Measurements from ENCODE around the gene GPALPP1.
A peak's percentile ranks its signal among the peaks of the same experiment; 100 is the strongest.
"Not testable (repeated sequence)": the region's sequence is repeated elsewhere in the genome, so short reads cannot be mapped to it uniquely, and the experiment has no call there.

GPALPP1 gene

DNA sequence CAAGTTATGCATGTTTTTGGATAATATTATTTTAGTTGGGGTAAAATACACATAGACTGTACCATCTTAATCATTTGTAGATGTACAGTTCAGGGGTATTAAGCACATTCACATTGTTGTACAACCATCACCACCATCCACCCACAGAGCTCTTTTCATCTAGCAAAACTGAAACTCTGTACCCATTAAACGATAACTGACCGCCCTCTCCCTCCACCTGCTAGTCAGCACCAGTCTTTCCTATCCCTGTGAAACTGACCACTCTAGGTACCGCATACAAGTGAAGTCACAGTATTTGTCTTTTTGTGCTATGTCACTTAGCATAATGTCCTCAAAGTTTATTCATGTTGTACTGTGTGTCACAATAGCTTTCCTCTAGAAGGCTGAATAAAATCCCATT lies 70.7 kb downstream of the GPALPP1 start:
- Histone ChIP-seq H3K36me3 (ENCODE audit: insufficient read depth, low read length) (no peaks in the 10 kb centered on the region), H3K79me2 (ENCODE audit: control insufficient read depth, insufficient read depth, low read length, unreplicated experiment) (no peaks in the 10 kb centered on the region), H3K4me1 (ENCODE audit: control insufficient read depth, insufficient read depth, low read length, unreplicated experiment) (peaks cover 14% of the 10 kb centered on the region), H3K4me3 (ENCODE audit: low read depth, low read length) (no peak overlapping the region), H3K27ac (ENCODE audit: low read depth, low read length) (no peak overlapping the region), H3K27me3 (ENCODE audit: insufficient read depth, low read length) (no peaks in the 10 kb centered on the region), H2AFZ (ENCODE audit: low read length, unreplicated experiment) (no peak overlapping the region)

DNA sequence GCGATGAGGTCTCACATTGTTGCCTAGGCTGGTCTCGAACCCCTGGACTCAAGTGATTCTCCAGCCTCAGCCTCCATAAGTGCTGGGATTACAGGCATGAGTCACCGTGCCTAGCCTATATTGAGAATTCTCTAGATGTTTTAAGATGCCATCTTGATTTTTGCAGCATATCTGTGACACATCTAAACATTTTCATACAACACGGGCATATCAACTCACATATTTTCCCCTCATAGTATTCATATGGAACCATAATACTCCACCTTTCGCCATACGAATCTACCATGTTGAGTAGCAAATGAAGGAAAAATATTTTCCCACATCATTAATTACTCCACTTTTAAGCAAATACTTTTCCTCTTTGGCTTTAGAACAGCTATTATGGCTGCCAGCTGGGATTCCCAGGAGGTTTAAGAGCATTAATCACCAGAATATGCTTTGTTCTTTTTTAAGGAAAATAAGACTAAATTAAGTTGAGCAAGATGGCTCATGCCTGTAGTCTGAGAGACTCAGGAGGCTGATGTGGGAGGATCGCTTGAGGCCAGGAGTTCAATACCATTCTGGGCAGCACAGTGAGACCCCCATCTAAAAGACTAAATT lies 74.0 kb downstream of the GPALPP1 start:
- Histone ChIP-seq H3K4me3 (ENCODE audit: low read depth, low read length) (no peak overlapping the region), H3K27ac (ENCODE audit: low read depth, low read length) (0 out of 2 replicates have a peak overlapping the region, but pooled peaks have one; percentile 19)

DNA sequence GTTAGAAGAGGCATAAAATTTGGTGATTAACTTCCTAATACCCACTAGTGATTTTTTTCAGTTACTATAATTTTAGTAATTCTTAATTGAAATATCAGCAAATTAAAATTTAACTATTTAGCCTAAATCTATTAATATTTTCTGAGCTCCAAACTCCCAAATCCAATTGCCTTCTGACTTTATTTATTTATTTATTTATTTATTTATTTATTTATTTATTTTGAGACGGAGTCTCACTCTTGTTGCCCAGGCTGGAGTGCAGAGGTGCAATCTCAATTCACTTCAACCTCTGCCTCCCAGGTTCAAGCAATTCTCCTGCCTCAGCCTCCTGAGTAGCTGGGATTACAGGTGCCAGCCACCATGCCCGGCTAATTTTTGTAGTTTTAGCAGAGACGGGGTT lies 74.6 kb downstream of the GPALPP1 start:
- not testable (repeated sequence) for H3K4me3 ChIP-seq (ENCODE audit: low read depth, low read length); H3K27ac ChIP-seq (ENCODE audit: low read depth, low read length); H3K27me3 ChIP-seq (ENCODE audit: insufficient read depth, low read length); H3K4me1 ChIP-seq (ENCODE audit: control insufficient read depth, insufficient read depth, low read length, unreplicated experiment); H3K36me3 ChIP-seq (ENCODE audit: insufficient read depth, low read length); H2AFZ ChIP-seq (ENCODE audit: low read length, unreplicated experiment); H3K79me2 ChIP-seq (ENCODE audit: control insufficient read depth, insufficient read depth, low read length, unreplicated experiment)

More for the DNA sequence above, 74.0 kb downstream of the GPALPP1 start:
- Histone ChIP-seq H3K36me3 (ENCODE audit: insufficient read depth, low read length) (no peaks in the 10 kb centered on the region), H3K79me2 (ENCODE audit: control insufficient read depth, insufficient read depth, low read length, unreplicated experiment) (no peaks in the 10 kb centered on the region), H3K4me1 (ENCODE audit: control insufficient read depth, insufficient read depth, low read length, unreplicated experiment) (no peaks in the 10 kb centered on the region), H3K27me3 (ENCODE audit: insufficient read depth, low read length) (no peaks in the 10 kb centered on the region), H2AFZ (ENCODE audit: low read length, unreplicated experiment) (peak overlapping the region; percentile 22)

- no peak overlapping the region for H3K27ac ChIP-seq (ENCODE audit: low read depth, low read length)
- H2AFZ ChIP-seq (ENCODE audit: low read length, unreplicated experiment) = no peak overlapping the region
- no peaks in the 10 kb centered on the region for H3K4me1 ChIP-seq (ENCODE audit: control insufficient read depth, insufficient read depth, low read length, unreplicated experiment)
- no peaks in the 10 kb centered on the region for H3K36me3 ChIP-seq (ENCODE audit: insufficient read depth, low read length)
- no peaks in the 10 kb centered on the region for H3K79me2 ChIP-seq (ENCODE audit: control insufficient read depth, insufficient read depth, low read length, unreplicated experiment)
- no peak overlapping the region for H3K4me3 ChIP-seq (ENCODE audit: low read depth, low read length)
- no peaks in the 10 kb centered on the region for H3K27me3 ChIP-seq (ENCODE audit: insufficient read depth, low read length)
These were observed 75.6 kb downstream of the GPALPP1 start for GRCh38 chr13:45064889-45065288.

GRCh38 chr13:45068036-45069001 lies 79.0 kb downstream of the GPALPP1 start:
- Histone ChIP-seq H3K27me3 (ENCODE audit: insufficient read depth, low read length) (no peaks in the 10 kb centered on the region), H3K36me3 (ENCODE audit: insufficient read depth, low read length) (no peaks in the 10 kb centered on the region), H3K79me2 (ENCODE audit: control insufficient read depth, insufficient read depth, low read length, unreplicated experiment) (no peaks in the 10 kb centered on the region), H3K27ac (ENCODE audit: low read depth, low read length) (no peak overlapping the region), H3K4me1 (ENCODE audit: control insufficient read depth, insufficient read depth, low read length, unreplicated experiment) (no peaks in the 10 kb centered on the region), H2AFZ (ENCODE audit: low read length, unreplicated experiment) (no peak overlapping the region), H3K4me3 (ENCODE audit: low read depth, low read length) (no peak overlapping the region)

DNA sequence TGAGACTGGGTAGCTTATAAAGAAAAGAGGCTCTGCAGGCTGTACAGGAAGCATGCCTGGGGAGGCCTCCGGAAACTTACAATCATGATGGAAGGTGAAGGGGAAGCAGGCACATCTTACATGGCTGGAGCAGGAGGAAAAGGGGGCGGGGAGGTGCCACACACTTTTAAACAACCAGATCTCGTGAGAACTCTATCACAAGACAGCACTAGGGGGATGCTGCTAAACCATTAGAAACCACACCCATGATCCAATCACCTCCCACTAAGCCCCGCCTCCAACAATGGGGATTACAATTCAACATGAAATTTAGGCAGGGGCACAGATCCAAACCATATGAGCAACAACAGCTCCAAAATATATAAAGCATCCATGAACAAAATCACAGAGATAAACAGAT lies 84.5 kb downstream of the GPALPP1 start:
- Histone ChIP-seq H3K27ac (ENCODE audit: low read depth, low read length) (no peak overlapping the region), H3K36me3 (ENCODE audit: insufficient read depth, low read length) (no peaks in the 10 kb centered on the region), H3K4me1 (ENCODE audit: control insufficient read depth, insufficient read depth, low read length, unreplicated experiment) (no peaks in the 10 kb centered on the region), H3K79me2 (ENCODE audit: control insufficient read depth, insufficient read depth, low read length, unreplicated experiment) (no peaks in the 10 kb centered on the region), H2AFZ (ENCODE audit: low read length, unreplicated experiment) (no peak overlapping the region), H3K4me3 (ENCODE audit: low read depth, low read length) (no peak overlapping the region), H3K27me3 (ENCODE audit: insufficient read depth, low read length) (no peaks in the 10 kb centered on the region; the same call in 1 of the 2 replicates)

DNA sequence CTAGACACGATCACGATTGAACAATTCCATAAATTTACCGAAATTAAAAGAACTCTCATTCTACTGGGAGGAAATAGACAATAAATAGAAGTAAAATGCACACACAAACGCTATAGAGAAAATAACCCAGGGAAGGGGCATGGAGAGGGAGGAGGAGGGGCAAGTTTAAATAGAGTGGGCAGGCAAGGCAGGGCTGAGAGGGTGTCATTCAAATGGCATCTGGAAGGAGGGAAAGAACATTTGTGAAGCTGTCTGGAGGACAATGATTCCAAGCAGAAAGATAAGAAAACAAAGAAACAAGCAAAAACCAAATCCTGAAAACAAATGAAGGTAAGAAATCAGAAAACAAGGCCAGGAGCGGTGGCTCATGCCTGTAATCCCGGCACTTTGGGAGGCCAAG lies 85.4 kb downstream of the GPALPP1 start:
- Histone ChIP-seq H3K27ac (ENCODE audit: low read depth, low read length) (no peak overlapping the region), H3K36me3 (ENCODE audit: insufficient read depth, low read length) (no peaks in the 10 kb centered on the region), H3K4me3 (ENCODE audit: low read depth, low read length) (no peak overlapping the region), H3K27me3 (ENCODE audit: insufficient read depth, low read length) (no peaks in the 10 kb centered on the region; the same call in 1 of the 2 replicates), H2AFZ (ENCODE audit: low read length, unreplicated experiment) (no peak overlapping the region), H3K79me2 (ENCODE audit: control insufficient read depth, insufficient read depth, low read length, unreplicated experiment) (no peaks in the 10 kb centered on the region), H3K4me1 (ENCODE audit: control insufficient read depth, insufficient read depth, low read length, unreplicated experiment) (no peaks in the 10 kb centered on the region)

DNA sequence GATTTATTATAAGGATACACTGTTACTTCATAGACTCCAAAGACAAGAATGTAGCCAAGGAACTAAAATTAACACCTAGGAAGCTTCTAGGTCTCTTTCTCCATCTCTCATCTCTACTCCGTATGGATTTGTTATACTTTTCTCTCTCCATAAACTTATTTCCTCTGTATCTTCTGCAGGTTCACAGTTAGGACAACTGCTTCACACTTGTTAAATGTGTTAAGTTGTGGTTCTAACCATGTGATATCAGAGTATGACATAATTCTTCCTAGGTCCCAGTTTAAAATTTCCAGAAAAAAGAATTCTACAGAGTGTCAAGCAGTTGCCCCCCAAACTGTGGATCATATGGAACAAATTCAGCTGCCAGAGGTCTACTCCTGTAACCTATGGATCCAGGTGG lies 88.7 kb downstream of the GPALPP1 start:
- no peaks in the 10 kb centered on the region for H3K36me3 ChIP-seq (ENCODE audit: insufficient read depth, low read length)
- H3K4me1 ChIP-seq (ENCODE audit: control insufficient read depth, insufficient read depth, low read length, unreplicated experiment) = peaks cover 3% of the 10 kb centered on the region
- no peak overlapping the region for H2AFZ ChIP-seq (ENCODE audit: low read length, unreplicated experiment)
- H3K4me3 ChIP-seq (ENCODE audit: low read depth, low read length) = no peak overlapping the region
- no peaks in the 10 kb centered on the region; the same call in 1 of the 2 replicates for H3K27me3 ChIP-seq (ENCODE audit: insufficient read depth, low read length)
- H3K27ac ChIP-seq (ENCODE audit: low read depth, low read length) = no peak overlapping the region
- no peaks in the 10 kb centered on the region for H3K79me2 ChIP-seq (ENCODE audit: control insufficient read depth, insufficient read depth, low read length, unreplicated experiment)
